ENCODE measurements around the gene USP49. TPM values are rescaled to one million over a fixed set of nuclear protein-coding genes. Genes with fewer than 3 reads are reported as not detected.

USP49 gene
- total RNA-seq, 1 experiment from 2014 or later: 6.9 TPM

DNA sequence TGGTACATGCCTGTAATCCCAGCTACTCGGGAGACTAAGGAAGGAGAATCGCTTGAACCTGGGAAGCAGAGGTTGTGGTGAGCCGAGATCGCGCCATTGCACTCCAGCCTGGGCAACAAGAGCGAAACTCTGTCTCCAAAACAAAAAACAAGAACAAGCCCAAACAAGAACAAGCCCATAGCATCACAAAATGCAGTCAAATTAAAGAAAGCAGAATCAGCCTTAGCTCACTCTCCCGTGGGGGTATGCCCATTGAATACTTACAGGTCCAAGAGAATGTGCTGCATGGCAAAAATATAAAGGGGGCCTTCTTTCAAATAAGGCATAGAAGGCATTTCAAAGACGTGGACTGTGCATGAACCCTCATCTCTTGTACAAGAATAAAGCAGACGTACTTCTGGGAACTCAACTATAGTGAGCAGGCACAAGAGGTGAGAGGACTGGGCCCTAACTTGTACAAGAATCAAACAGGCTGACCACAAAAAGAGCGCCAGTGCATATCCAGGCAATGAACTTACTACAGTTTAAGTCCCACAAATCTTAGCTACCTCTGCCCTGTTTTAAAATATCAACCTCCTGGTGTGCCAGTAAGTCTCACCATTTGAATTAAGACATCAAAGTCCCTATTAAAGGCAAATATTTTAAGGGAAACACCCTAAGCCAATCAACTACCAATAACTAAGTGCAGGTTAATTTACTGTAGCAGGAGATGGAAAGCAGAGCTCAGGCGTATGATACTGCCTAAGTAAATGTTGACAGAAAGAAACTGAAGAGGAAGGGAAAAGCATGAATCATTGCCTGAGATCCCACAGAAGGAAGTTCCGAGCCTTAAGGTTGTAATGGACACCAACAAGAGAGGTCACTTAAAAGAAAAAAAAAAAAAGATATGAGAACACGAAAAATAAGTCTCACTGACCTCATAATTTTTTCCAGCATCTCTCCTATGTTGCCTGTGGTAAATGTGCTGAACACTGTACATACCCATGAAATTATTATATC lies 70.3 kb downstream of the USP49 start:
- H3K36me3 ChIP-seq (ENCODE audit: control insufficient read depth in 1 of 2, insufficient read depth in 2 of 2, low read length in 2 of 2): no peaks in the 10 kb centered on the region
- no TSS peak for BruUV-seq (replicated peaks)
- no peaks in the 10 kb centered on the region for H4K20me1 ChIP-seq (ENCODE audit: insufficient read depth)
- H3K4me3 ChIP-seq (replicated peaks in 1 of 2; ENCODE audit: low read depth in 1 of 2, low read length in 2 of 2): no peak overlapping the region
- RAD21 ChIA-PET (ENCODE audit: low non-redundant PET in 1 of 2, low total read pairs in 2 of 2, uncharacterized antibody in 2 of 2, unreplicated experiment in 2 of 2): no interaction called here
- no peaks in the 10 kb centered on the region for H3K9me3 ChIP-seq (ENCODE audit: control insufficient read depth in 1 of 2, insufficient read depth in 1 of 2, low read depth in 1 of 2, low read length in 2 of 2)
- no peak for ATAC-seq
- no peaks in the 10 kb centered on the region for H3K79me2 ChIP-seq (ENCODE audit: insufficient read depth, low read length)
- intact Hi-C loops (cut with micrococcal nuclease): no loop called here
- POLR2A ChIA-PET: no interaction called here
- no peak overlapping the region for H3K9ac ChIP-seq (ENCODE audit: low read length)
- no peak for TF ChIP-seq TCF7L2 (IDR thresholded peaks at IDR 0.05; ENCODE audit: borderline replicate concordance, extremely low read depth, insufficient read depth, insufficient read length)
- TF ChIP-seq ZNF274 (IDR thresholded peaks at IDR 0.05; ENCODE audit: low read depth, low read length): no peak
- TF ChIP-seq, protein P1, sequence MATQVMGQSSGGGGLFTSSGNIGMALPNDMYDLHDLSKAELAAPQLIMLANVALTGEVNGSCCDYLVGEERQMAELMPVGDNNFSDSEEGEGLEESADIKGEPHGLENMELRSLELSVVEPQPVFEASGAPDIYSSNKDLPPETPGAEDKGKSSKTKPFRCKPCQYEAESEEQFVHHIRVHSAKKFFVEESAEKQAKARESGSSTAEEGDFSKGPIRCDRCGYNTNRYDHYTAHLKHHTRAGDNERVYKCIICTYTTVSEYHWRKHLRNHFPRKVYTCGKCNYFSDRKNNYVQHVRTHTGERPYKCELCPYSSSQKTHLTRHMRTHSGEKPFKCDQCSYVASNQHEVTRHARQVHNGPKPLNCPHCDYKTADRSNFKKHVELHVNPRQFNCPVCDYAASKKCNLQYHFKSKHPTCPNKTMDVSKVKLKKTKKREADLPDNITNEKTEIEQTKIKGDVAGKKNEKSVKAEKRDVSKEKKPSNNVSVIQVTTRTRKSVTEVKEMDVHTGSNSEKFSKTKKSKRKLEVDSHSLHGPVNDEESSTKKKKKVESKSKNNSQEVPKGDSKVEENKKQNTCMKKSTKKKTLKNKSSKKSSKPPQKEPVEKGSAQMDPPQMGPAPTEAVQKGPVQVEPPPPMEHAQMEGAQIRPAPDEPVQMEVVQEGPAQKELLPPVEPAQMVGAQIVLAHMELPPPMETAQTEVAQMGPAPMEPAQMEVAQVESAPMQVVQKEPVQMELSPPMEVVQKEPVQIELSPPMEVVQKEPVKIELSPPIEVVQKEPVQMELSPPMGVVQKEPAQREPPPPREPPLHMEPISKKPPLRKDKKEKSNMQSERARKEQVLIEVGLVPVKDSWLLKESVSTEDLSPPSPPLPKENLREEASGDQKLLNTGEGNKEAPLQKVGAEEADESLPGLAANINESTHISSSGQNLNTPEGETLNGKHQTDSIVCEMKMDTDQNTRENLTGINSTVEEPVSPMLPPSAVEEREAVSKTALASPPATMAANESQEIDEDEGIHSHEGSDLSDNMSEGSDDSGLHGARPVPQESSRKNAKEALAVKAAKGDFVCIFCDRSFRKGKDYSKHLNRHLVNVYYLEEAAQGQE (IDR thresholded peaks at IDR 0.05; ENCODE audit: low read depth): no peak
- TF ChIP-seq, protein P2, sequence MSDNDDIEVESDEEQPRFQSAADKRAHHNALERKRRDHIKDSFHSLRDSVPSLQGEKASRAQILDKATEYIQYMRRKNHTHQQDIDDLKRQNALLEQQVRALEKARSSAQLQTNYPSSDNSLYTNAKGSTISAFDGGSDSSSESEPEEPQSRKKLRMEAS (IDR thresholded peaks at IDR 0.05): no peak
- DNase-seq (ENCODE audit: low read depth, low spot score): no peak
- H3K4me2 ChIP-seq (ENCODE audit: low read length): no peak overlapping the region
- H3K27ac ChIP-seq (ENCODE audit: low read depth, low read length): no peak overlapping the region
- H3K9me2 ChIP-seq (ENCODE audit: insufficient read depth): no peaks in the 10 kb centered on the region
- H3K4me1 ChIP-seq (ENCODE audit: control insufficient read depth in 1 of 2, insufficient read depth in 2 of 2, low read length in 2 of 2): no peaks in the 10 kb centered on the region
- CTCF ChIA-PET: no interaction called here
- no peak overlapping the region for H2AFZ ChIP-seq (ENCODE audit: low read depth, low read length, poor library complexity, severe bottlenecking)
- H3K27me3 ChIP-seq (ENCODE audit: insufficient read depth, low read length): no peaks in the 10 kb centered on the region

Measured in HCT116 (cell line).